OCI-LY1 (cell line): Measurements from ENCODE around the gene SLC40A1.

Source experiments
- CTCF ChIP-seq: fragments of 200-600 bp; sonication (generic), shearing (Covaris generic); IDR thresholded peaks from 2 replicates; pipeline ENCODE4 v1.5.1; 2017; ENCODE audit warnings: mild to moderate bottlenecking, antibody characterized with exemption, low read length, moderate library complexity, mixed read lengths
- EZH2 ChIP-seq: fragments of 200-600 bp; sonication (generic), shearing (Covaris generic); IDR thresholded peaks from 2 replicates; pipeline ENCODE4 v1.8.0; 2017; ENCODE audit warnings: borderline replicate concordance, mixed run types, mild to moderate bottlenecking, antibody characterized with exemption, low read length, moderate library complexity, mixed read lengths

- no peak for TF ChIP-seq CTCF
- no peak for TF ChIP-seq EZH2
These were observed 52.0 kb downstream of the SLC40A1 start for GRCh38 chr2:189528617-189529016.
